Measurements from ENCODE around the gene FN1.
"Not testable (repeated sequence)": the region's sequence is repeated elsewhere in the genome, so short reads cannot be mapped to it uniquely, and the experiment has no call there.

FN1 gene

GRCh38 chr2:215422676-215423075 lies 13.2 kb downstream of the FN1 start:
- DNase-seq, result no peak

- DNase-seq, result no peak
Measured at GRCh38 chr2:215421859-215422461, 13.9 kb downstream of the FN1 start.

GRCh38 chr2:215420471-215420935 lies 15.4 kb downstream of the FN1 start:
- DNase-seq, result no peak

GRCh38 chr2:215419769-215420470 lies 15.9 kb downstream of the FN1 start:
- DNase-seq, result no peak

- DNase-seq, result no peak
Measured at GRCh38 chr2:215419113-215419512, 16.8 kb downstream of the FN1 start.

GRCh38 chr2:215418064-215418963 lies 17.6 kb downstream of the FN1 start:
- no peak for DNase-seq

GRCh38 chr2:215417400-215417951 lies 18.4 kb downstream of the FN1 start:
- no peak for DNase-seq

GRCh38 chr2:215416656-215417055 lies 19.2 kb downstream of the FN1 start:
- no peak for DNase-seq

GRCh38 chr2:215415820-215416577 lies 19.9 kb downstream of the FN1 start:
- no peak for DNase-seq

GRCh38 chr2:215415218-215415617 lies 20.6 kb downstream of the FN1 start:
- DNase-seq, result no peak

- no peak for DNase-seq
Measured at GRCh38 chr2:215414674-215415073, 21.2 kb downstream of the FN1 start.

- DNase-seq, result no peak
Measured at GRCh38 chr2:215413974-215414373, 21.9 kb downstream of the FN1 start.

GRCh38 chr2:215413484-215413777 lies 22.4 kb downstream of the FN1 start:
- no peak for DNase-seq

GRCh38 chr2:215411941-215412743 lies 23.7 kb downstream of the FN1 start:
- DNase-seq, result no peak

GRCh38 chr2:215410932-215411285 lies 25.0 kb downstream of the FN1 start:
- DNase-seq, result no peak

GRCh38 chr2:215410181-215410931 lies 25.5 kb downstream of the FN1 start:
- not testable (repeated sequence) for DNase-seq

- no peak for DNase-seq
Measured at GRCh38 chr2:215409331-215410127, 26.3 kb downstream of the FN1 start.

GRCh38 chr2:215408441-215408840 lies 27.4 kb downstream of the FN1 start:
- not testable (repeated sequence) for DNase-seq

GRCh38 chr2:215407590-215408264 lies 28.1 kb downstream of the FN1 start:
- no peak for DNase-seq

GRCh38 chr2:215407061-215407460 lies 28.8 kb downstream of the FN1 start:
- no peak for DNase-seq

Measured in NCI-H1694 (cell line).